HepG2 (cell line): Measurements from ENCODE around the gene DMRT1. TPM values are rescaled to one million over a fixed set of nuclear protein-coding genes. Genes with fewer than 3 reads are reported as not detected.

Experiments used
- ATF4 ChIP-seq, 2 experiments: fragments of 450-650 bp in 1 of 2; sonication (generic) in 1 of 2; formaldehyde crosslinking; IDR thresholded peaks; 2 replicates each; pipeline versions ENCODE4 v1.5.0 to v1.8.0; 2020 to 2022; ENCODE audit warnings: mild to moderate bottlenecking in 1 of 2, missing genetic modification reagents in 1 of 2
- MYNN ChIP-seq: sonication (generic); formaldehyde crosslinking; IDR thresholded peaks from 2 replicates; pipeline ENCODE4 v1.4.0; 2020; ENCODE audit warnings: mild to moderate bottlenecking, low read depth, missing genetic modification reagents
- SIN3B ChIP-seq: fragments of 150-350 bp; IDR thresholded peaks from 2 replicates; pipeline ENCODE4 v1.6.1; 2014; ENCODE audit warnings: low read length
- SP140L ChIP-seq: sonication (generic); formaldehyde crosslinking; IDR thresholded peaks from 2 replicates; pipeline ENCODE4 v1.4.0; 2020; ENCODE audit warnings: missing genetic modification reagents, borderline replicate concordance
- SRSF4 ChIP-seq: fragments of 200-400 bp; formaldehyde crosslinking; IDR thresholded peaks from one replicate; pipeline ENCODE4 v1.6.1; 2018; ENCODE audit warnings: mild to moderate bottlenecking, low read depth, low read length, moderate library complexity; ENCODE audit not compliant: poor library complexity, severe bottlenecking
- TFDP1 ChIP-seq: IDR thresholded peaks from 2 replicates; pipeline ENCODE4 v1.6.1; 2016; ENCODE audit warnings: missing compliant biosample characterization, missing genetic modification reagents, borderline replicate concordance
- USF2 ChIP-seq, 2 experiments: sonication (generic) in 1 of 2; formaldehyde crosslinking in 1 of 2; IDR thresholded peaks; 2 replicates each; pipeline versions ENCODE4 v1.5.1 to v1.6.1; 2011 to 2020; ENCODE audit warnings: borderline replicate concordance in 1 of 2, low read depth in 1 of 2, low read length in 1 of 2, mild to moderate bottlenecking in 1 of 2, missing genetic modification reagents in 1 of 2, moderate library complexity in 1 of 2
- ZFP82 ChIP-seq: sonication (generic); formaldehyde crosslinking; IDR thresholded peaks from 2 replicates; pipeline ENCODE4 v1.5.1; 2020; ENCODE audit warnings: mild to moderate bottlenecking, missing genetic modification reagents, borderline replicate concordance
- ZNF567 ChIP-seq: sonication (generic); formaldehyde crosslinking; IDR thresholded peaks from 2 replicates; pipeline ENCODE4 v1.8.1; 2023; ENCODE audit warnings: mild to moderate bottlenecking, missing genetic modification reagents, borderline replicate concordance
- ZNF615 ChIP-seq: sonication (generic); formaldehyde crosslinking; IDR thresholded peaks from 2 replicates; pipeline ENCODE4 v1.5.0; 2020; ENCODE audit warnings: mild to moderate bottlenecking, missing genetic modification reagents, borderline replicate concordance
- ZNF770 ChIP-seq: sonication (generic); formaldehyde crosslinking; IDR thresholded peaks from 2 replicates; pipeline ENCODE4 v1.5.0; 2020; ENCODE audit warnings: mild to moderate bottlenecking, missing genetic modification reagents
- ZXDC ChIP-seq: sonication (generic); formaldehyde crosslinking; IDR thresholded peaks from 2 replicates; pipeline ENCODE4 v1.5.0; 2020; ENCODE audit warnings: mild to moderate bottlenecking, missing genetic modification reagents
- polyA plus RNA-seq, 8 experiments: library from polyadenylated mRNA; depleted of rRNA in 3 of 8; stranded (reverse) in 7 of 8; unstranded in 1 of 8; fragments of >200 nt; fragmentation: Illumina TruSeq in 4 of 8; extraction: Trizol in 4 of 8; gene quantifications; 2 replicates each; pipeline versions ENCODE4 v1.2.1 to v1.2.3, GENCODE V29; 2011 to 2016; ENCODE audit warnings: low read depth in 4 of 8, missing spikeins in 1 of 8, mixed read lengths in 1 of 8; ENCODE audit not compliant: insufficient read depth in 1 of 8
- total RNA-seq, 5 experiments: library from RNA; depleted of rRNA; stranded (reverse); fragments of >200 nt; fragmentation: Illumina TruSeq; extraction: Trizol; gene quantifications; 2 replicates each; pipeline ENCODE4 v1.2.3, GENCODE V29; 2016; ENCODE audit warnings: low read depth in 1 of 5

DMRT1 gene
- total and polyA plus RNA-seq, 2 of the 13 experiments (the other 11 are each of a cell fraction or from before 2014, with no cell fraction given) = not detected

GRCh38 chr9:878239-878638 is 36.7 kb downstream of the DMRT1 start (continued):
- TF ChIP-seq TFDP1 (CRISPR knock-in tag) (no peak), ZNF615 (CRISPR knock-in tag) (no peak), SIN3B (no peak), USF2 (IDR thresholded peaks at IDR 0.05; ENCODE audit: low read depth, low read length) (no peak), USF2 (CRISPR knock-in tag; IDR thresholded peaks at IDR 0.05; ENCODE audit: borderline replicate concordance) (no peak), ZNF567 (no peak), ZFP82 (no peak), ZXDC (CRISPR knock-in tag) (no peak), ZNF770 (no peak), ATF4 (CRISPR knock-in tag; IDR thresholded peaks at IDR 0.05) (no peak), SRSF4 (no peak), SP140L (CRISPR knock-in tag) (no peak), MYNN (CRISPR knock-in tag) (no peak)
- TF ChIP-seq, all 625 proteins: peak for 0
